ENCODE data around the gene GPR26.

GPR26 gene

DNA sequence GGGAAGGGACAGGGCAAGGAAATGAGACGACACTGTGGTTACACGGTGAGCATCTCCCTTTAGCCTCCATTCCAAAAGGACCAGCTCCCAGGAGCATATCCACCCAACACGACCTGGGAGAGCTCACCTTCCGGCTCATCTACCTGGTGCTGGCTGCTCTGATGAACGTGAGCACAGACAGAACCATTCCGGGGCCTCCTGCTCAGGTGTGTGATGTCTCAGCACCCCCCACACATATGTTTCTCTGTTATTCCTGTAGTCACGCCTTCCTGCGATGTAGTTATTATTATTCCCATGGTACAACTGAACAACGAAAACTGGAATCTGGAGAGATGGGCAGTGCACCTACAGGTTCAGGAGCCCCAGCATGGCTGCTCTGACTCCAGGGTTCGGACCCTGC, 20.5 kb upstream of the GPR26 start:
- no peak for DNase-seq (ENCODE audit: low spot score)

DNA sequence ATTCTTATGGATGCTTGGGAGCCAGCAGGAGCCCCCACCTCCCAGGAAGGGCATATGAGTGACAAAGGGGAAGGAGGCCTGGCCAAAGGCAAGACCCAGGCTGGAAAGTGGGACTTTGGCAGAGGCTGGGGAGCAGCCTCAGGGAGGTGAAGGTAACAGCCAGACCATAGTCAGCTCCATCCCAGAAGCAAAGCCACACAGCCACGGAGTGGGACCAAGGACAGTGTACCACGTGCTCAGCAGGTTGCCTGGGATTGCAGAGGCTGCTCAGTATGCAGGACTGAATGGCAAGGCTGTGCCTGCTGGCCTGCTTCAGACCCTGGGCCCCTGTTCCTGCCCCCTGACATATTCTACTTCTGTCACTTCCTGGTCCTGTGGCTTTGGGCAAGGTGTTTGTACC, 17.6 kb upstream of the GPR26 start:
- no peak for DNase-seq (ENCODE audit: low spot score)

DNA sequence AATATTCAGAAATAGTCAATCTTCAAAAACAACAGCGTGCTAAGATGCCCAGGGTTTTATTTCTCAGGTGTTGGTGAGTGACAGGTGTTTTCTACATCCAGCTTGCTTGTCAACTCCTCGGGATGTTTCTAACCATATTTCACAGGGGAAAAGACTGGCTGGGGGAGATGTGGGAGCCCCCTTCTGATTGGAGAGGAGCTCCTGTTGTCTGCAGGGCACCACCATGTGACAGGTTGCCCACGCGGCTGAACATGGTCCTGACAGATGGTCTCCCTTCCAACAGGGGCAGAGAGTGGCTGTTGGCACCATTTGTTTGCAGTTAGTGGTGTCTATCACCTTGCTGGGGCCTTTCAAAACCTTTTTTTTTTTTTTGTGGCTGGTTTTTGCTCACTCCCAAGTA, 16.5 kb upstream of the GPR26 start:
- DNase-seq (ENCODE audit: low spot score) = no peak

DNA sequence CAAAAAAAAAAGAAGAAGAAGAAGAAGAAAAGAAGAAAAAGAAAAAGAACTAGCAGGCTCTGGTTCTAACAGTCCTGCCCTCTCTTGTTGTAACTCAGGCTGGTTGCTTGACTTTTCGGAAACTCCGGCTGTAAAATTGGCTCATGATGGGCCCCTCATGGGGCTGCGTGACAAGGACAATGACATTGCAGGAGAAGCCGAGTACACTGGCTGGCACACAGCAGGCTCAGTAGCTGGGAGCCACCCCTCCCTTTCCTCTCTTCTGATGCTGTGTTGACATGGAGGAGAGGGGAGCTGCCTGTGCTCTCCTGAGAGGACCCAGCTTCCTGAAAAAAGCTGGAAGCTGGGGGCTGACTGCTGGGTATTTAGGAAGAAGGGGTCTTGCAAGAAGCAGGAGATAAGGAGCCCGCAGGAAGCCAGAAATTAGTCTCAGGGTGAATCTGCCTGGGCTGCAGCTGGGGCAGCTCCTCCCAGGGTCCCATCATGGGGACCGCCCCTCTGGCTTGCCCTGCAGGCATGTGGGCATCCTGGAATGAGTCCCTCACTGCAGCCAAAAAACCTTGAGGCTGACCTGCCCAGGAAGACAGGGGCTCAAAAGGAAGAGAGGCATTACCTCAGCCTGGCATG, 14.6 kb upstream of the GPR26 start:
- DNase-seq (ENCODE audit: low spot score) = no peak

DNA sequence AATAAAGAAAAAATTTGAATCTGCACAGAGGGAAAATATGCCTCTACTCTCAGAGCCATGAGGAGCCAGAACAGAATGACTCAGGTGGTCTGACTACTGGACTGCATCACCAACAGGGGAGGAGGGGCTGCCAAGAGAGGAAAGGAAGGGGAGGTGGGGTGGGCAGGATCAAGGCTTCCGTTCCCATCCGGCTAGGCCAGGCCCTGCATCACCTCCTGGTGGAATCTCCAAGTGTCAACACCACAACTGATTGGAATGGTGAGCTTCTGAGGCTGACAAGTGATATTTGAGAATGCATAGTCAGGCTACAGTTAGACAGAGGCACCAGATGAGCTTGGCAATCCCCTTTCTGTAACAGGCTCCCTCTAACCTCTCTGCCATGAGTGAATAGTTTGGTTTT, 10.4 kb upstream of the GPR26 start:
- no peak for DNase-seq (ENCODE audit: low spot score)

DNA sequence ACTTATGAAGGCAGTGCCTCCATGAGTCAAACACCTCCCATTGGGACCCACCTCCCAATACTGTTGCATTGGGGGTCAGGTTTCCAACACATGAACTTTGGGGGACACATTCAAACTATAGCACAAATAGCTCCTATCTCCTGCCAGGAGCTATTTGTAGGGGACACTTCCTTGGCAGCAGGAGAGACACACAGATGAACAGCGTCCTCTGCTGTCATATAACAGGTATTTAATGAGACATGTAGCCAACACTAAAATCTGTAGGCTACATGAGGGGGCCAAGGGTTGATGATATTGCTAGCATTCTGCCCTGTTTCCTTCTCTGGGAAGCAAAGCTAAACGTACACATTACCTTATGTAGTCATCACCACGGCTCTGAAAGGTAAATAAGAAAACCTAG, 2.6 kb upstream of the GPR26 start:
- no peak for DNase-seq (ENCODE audit: low spot score)

DNA sequence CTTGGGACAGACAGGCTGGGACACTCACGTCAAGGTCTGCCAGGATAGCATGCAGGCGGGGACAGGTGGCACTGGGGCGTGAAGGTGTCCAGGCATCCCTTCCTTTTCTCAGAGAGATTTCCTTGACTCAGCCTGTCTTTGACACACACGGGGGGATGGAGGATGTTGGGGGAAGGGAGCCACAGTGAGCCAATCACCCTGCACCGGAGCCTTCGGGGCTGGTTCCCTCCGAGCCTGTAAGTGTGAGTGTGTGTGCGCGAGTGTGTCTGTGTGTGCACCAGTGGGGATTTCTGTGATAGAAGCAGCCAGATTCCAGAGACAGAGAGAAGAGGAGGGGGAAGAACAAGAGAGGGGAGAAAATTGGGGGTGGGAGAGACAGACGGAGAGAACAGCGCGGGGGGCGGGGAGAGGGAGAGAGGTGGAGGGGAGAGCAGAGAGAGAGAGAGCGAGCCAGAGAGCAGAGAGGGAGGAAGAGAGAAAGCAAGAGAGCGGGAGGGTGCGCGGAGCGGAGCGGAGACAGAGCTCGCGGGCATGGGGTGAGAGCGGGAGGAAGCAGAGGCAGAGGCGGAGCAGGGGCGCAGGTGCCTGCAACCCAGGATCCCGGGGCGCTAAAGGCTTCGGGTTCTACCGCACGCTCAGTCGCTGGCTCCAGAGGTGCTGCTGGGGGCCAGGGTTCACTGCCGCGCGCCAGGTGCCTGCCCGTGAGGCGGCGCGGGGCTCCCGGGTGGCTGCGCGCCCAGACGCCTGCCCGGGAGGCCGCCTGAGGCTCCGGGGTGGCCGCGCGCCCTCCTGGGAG, 466 bp upstream of the GPR26 start:
- no peak for DNase-seq (ENCODE audit: low spot score)

DNA sequence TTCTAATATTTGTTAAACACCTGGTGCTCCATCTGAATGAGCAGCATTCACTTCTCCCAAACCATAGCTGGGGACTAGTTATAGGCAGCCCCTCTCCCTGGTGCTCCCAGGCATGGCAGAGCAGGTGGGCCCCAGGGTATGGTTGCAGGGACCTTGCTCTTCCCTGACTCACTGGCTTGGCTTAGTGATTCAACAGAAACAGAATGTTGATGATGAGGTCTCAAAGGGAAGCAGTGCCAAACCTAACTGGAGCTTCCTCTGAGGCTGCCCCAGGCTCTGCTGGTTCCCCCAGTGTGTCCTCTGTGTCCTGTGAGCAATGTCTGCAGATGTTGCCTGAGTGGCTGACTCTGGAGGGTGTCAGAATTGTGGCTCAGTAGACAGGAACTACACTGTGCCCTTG, 3.7 kb downstream of the GPR26 start:
- DNase-seq (ENCODE audit: low spot score) = no peak

DNA sequence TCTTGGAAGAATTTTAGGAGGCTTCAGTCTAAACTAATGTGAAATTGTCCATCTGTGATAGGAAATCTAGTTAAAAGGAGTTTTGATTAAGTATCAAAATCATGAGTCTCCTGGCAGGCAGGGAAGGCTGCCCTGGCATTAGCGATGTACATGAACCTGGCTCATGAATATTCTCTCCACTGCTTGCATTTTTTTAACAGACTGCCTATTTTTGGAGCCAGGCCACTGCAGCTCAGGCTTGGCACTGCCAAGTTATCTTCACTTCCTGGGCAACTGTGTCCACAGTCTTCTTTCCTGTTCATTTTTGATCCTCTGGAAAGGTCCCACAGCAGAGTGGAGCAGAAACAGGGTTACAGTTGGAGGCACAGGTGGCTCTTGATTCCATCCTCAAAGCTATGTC, 7.0 kb downstream of the GPR26 start:
- DNase-seq (ENCODE audit: low spot score) = no peak

DNA sequence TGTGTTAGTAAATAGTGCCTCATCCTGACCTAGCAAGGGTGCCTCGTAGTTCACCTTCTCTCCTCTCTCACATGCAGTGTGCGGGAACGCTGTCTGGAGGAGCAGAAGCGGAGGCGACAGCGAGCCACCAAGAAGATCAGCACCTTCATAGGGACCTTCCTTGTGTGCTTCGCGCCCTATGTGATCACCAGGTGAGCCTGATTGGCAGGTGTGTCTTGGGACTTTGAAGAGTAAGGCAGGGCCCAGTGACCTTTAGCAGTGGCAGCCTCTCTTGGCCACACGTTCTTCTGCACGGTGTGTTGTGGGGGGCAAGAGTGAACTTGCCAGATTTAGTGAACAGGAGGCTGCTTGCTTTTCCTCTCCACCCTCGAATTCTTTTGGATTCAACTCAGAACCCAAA, 8.6 kb downstream of the GPR26 start:
- DNase-seq (ENCODE audit: low spot score) = no peak

DNA sequence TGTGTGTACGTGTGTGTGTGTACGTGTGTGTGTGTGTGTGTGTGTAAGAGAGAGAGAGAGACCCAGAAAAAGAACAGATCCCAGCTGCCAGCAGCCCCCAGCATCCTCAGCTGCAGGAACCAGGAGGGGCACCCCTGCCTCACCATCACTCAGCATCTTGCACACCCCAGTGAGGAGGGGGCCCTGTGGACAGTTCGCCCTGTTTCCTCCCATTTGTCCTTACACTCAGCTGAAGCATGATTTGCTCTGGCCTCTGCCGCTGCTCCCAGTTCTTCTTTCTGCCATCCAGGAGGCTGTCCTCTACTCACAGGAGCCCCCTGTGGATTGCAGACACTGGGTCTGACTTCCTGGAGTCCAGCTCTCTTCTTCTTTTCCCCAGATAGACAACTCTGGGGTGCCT, 9.7 kb downstream of the GPR26 start:
- no peak for DNase-seq (ENCODE audit: low spot score)

DNA sequence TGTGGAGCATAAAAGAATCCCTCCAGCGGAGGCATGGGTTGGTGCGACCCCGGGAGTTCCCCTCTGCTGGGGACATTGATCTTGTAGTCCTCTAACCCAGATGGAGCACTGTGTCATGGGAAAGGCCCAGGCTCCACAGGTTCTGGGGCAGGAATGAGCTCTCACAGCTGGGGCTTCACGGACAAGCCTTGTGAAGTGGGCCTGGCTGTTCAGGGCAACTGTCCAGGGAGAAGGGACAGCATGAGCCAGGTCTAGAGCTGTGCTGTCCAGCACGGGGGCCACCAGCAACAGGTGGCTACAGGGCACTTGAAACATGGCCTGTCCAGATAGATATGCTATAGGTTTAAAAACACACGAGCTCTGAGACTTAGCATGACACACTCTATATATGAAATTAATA, 11.4 kb downstream of the GPR26 start:
- no peak for DNase-seq (ENCODE audit: low spot score)

DNA sequence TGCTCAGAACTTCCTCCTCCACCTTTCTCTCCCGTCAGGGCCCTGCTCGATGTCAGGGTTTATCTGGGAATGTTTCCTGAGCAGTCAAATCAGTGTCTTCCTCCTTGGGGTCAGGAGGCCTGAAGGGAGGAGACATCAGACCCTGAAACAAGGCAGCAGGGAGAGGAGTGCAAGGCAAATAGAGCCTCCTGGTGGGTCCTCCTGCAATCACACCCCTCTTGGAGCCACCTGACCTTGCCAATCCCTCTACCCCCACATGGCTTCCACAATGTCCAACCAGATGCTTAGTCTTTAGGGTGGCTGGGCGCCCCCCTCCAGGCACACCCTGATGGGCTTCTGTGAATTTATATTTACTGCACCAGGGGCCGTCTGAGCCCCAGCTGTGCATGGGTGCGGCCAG, 12.2 kb downstream of the GPR26 start:
- no peak for DNase-seq (ENCODE audit: low spot score)

DNA sequence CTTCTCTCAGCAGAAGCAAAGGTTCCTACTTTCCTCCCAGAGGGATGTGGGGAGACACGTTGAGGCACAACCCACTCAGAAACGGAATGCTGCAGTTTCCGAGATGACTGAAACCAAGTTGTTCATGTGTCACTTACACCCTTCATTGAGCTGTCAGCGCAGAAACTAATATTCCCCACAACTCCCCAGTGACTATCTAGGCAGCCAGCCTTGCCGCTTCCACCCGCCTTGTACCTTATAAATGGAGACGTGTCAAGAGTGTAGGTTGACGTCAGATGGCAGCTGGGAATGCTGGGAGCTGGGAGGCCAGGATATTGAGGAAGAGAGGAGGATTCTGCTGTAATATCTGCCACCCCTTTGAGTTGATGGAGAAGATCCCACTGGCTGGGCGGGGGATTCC, 15.1 kb downstream of the GPR26 start:
- peak; percentile 7 for DNase-seq (ENCODE audit: low spot score)

DNA sequence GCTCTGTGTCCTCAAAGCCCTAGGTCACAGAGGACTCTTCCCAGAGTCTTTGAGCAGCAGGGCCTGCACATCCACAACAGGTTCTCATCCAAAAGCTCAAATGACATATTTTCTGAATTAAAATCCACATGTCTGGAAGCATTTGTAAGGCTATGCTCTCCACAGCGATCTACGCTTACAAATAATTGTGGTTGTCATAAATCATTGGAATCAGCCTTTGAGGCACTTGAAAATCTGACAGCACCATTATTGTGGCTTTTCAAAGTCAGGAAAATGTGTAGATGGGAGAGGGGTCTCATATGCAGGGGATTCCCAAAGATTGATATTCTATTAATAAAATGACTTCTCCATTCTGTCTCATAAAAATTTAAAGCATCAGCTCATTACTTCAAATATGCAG, 16.3 kb downstream of the GPR26 start:
- no peak for DNase-seq (ENCODE audit: low spot score)

DNA sequence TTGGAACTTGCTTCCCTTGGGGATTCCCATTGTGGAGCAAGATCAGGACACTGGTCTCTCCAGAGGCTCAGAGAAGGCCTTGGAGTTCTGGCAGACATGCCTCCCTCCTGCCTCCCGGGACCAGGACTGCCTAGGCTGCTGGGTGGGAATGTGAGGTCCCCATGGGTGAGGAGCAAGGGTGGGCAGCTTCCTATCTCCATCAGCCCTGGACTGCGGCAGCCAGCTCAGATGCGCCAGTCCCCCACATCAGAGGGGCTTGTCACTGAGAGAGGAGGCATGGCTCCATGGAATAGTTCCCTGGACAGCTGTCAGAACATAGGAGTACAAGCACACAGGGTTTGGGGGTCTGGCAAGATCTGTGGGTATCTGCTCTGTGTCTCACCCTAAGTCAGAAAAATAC, 17.3 kb downstream of the GPR26 start:
- no peak for DNase-seq (ENCODE audit: low spot score)

DNA sequence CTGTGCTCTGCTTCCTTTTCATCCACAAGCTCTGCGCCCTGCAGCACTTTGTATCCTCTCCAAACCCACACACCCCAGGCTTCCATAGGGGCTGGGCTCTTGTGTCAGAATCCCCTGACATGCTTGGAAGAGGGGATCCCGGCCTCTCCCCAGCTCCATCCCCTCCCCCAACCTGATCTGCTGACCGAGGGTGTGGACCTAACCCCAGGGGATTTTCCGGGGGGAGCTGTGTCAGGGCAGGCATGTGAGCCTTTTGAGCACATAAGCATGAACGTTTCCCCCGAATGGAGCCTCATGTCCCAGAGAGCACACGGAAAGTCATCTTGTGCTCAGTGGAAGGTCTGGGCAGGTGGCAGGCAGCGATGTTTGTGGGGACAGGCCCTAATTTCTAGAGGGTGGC, 17.7 kb downstream of the GPR26 start:
- DNase-seq (ENCODE audit: low spot score) = no peak

DNA sequence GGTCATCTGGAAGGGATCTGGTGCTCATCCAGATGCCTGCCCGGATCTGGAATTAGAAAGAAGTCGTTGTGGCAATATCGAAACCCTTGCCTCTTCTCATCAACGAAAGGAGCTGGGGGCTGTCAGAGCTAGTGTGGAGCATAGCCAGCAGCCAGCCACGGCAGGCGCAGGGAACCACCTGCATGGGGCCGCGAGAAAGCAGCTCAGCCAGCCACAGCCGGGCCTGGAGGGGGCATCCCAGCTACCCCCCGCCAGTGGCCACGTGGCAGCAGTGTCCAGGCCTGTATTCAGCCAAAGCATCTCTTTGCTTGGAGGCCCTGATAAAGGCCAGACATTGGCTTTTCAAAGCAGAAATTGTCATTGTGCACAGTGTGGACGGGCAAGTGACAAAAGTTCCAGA, 19.1 kb downstream of the GPR26 start:
- no peak for DNase-seq (ENCODE audit: low spot score)

DNA sequence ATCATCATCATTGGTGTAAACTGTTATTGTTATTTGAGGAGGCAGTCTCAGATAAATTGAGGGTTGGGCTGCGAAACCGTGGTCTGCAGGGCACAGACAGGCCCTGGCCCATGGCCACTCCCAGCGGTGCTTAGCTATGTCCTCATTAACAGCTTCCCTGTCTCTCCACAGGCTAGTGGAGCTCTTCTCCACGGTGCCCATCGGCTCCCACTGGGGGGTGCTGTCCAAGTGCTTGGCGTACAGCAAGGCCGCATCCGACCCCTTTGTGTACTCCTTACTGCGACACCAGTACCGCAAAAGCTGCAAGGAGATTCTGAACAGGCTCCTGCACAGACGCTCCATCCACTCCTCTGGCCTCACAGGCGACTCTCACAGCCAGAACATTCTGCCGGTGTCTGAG, 21.6 kb downstream of the GPR26 start:
- DNase-seq (ENCODE audit: low spot score) = no peak

DNA sequence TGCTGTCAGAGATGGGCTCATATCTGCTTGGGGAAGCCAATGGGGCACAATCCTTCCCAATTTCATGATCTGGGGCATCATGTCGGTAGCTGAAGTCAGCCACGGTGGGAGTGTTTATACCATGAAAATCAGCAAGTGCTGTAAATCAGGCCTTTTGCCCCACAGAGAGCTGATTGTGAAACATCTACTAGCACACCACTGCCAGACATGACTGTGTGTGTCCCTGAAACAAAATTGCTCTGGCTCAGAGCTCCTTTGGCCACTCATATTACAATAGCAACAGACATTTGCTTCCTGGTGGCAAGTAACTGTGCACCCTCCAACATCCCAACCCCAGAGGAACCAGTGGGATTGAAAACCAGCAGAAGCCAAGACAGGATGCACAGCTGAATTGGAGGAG, 23.7 kb downstream of the GPR26 start:
- no peak for DNase-seq (ENCODE audit: low spot score)

DNA sequence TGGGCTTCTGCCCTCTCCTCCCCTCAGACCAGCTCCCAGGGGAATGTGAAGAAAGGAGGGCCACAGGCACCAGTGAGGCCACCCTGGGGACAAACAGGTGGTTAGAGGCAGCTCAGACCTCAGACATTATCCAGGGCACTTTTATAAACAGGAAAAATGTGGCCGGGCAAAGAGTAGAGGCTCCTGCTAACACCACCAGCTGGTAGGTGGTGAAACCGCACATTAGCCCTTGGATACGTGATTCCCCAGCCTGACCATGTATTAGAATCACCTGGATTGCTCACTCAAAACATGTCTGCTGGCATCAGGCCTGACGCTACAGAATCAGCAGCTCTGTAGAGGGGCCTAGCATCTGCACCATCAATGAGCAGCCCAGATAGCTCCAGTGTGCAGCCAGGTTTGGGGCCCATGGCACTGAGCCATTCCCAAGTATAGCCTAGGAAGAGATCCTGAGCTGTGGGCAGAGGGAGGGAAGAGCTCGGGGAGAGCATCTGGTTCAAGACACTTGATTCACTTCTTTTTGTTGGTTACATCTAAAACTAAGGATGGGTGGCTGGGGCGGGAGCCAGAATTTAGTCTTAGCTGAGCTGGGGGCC, 37.1 kb downstream of the GPR26 start:
- no peak for DNase-seq (ENCODE audit: low spot score)

DNA sequence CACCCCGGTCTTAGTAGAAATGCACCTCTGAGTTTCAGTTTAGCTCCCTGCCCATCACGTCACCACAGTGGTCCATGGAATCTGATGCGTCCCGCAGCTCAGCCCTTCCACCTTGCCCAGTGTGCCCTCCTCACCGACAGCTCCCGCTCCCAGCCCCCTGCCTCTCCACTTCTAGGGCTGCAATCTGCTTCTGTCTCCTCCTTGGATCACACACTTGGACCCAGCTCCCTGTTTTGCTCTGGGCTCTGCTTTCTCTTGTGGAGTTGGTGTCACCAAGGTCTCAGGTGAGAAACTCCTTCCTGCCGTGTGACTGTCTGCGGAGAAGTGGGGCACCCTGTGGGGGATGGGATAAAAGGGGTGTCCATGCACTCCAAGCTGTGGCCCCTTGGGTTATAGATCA, 37.9 kb downstream of the GPR26 start:
- DNase-seq (ENCODE audit: low spot score) = no peak

DNA sequence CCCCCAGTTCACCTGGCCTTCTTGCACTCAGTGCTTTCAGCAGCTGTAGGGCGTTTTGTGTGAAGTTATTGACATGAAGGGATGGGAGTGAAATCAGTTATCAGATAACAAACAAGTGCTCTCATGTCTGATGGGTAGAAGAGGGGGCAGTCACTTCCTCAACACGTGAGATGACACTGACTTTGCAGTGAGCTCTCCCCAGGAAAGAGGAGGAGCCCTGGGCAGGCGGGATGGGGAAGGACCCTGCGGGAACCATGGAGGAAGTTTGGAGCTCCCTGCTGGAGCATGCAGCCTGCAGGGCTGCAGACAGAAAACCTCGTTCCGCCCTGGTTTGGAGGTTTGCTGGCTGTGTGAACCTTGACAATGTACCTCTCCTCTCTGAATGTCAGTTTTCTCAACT, 38.7 kb downstream of the GPR26 start:
- DNase-seq (ENCODE audit: low spot score) = no peak

DNA sequence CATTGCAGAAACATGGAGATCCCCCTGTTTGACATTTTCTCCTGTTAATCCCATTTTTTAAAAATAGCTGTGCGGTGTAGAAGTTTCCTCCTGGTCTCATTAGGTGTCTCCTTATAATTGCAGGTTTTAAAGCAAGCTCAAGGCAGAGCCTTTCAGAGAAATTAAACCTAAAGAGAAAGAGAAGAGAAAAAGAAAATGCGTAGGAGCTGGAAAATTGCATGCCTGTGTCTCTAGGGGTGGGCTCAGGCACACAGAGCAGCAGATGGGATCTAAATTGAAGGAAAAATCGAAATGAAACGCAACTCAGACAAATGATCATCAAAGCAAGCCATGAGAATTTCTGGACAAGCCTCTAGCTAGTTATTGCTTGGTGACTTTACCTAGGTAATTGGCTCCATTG, 40.1 kb downstream of the GPR26 start:
- peak; percentile 17 for DNase-seq (ENCODE audit: low spot score)

All from putamen (tissue), 1 donor.